H1 (cell line): ENCODE results near the gene HIVEP3.

Source experiments
- CBX8 ChIP-seq: fragments of 300-800, 300-1000 bp; sonication (generic); IDR thresholded peaks from 2 replicates; pipeline ENCODE4 v1.7.1; 2016; ENCODE audit warnings: low read depth, low read length, borderline replicate concordance
- CEBPB ChIP-seq: IDR thresholded peaks from 2 replicates; pipeline ENCODE4 v1.6.1; 2012; ENCODE audit warnings: low read depth, low read length
- CTCF ChIP-seq, 3 experiments: IDR thresholded peaks; 1 replicate in 2 of 3; 2 replicates in 1 of 3; pipeline versions ENCODE4 v1.5.1 to v1.6.1; 2011; ENCODE audit warnings: low read length in 3 of 3, mild to moderate bottlenecking in 3 of 3, inconsistent platforms in 2 of 3, low read depth in 1 of 3, moderate library complexity in 1 of 3; ENCODE audit not compliant: insufficient read depth in 1 of 3; ENCODE audit errors: control extremely low read depth in 1 of 3
- EZH2 ChIP-seq: fragments of 200-600 bp; sonication (generic); IDR thresholded peaks from 2 replicates; pipeline ENCODE4 v1.7.1; 2012; ENCODE audit warnings: low read depth, mild to moderate bottlenecking, moderate library complexity, low read length, inconsistent platforms; ENCODE audit not compliant: severe bottlenecking
- HDAC6 ChIP-seq: IDR thresholded peaks from one replicate; pipeline ENCODE4 v1.7.1; 2012; ENCODE audit warnings: low read depth, mild to moderate bottlenecking, inconsistent platforms, low read length, moderate library complexity
- KDM1A ChIP-seq: fragments of 200-600, 300-600 bp; sonication (generic); IDR thresholded peaks from 2 replicates; pipeline ENCODE4 v1.7.1; 2016; ENCODE audit warnings: mild to moderate bottlenecking, low read length, borderline replicate concordance
- MAX ChIP-seq: IDR thresholded peaks from 2 replicates; pipeline ENCODE4 v1.6.1; 2012; ENCODE audit warnings: inconsistent platforms
- RAD21 ChIP-seq, 2 experiments: IDR thresholded peaks in 1 of 2; conservative IDR thresholded peaks in 1 of 2; 2 replicates each; pipeline ENCODE4 v1.6.1; 2011; ENCODE audit warnings: low read depth in 2 of 2, low read length in 2 of 2, improper control_type of control experiment in 1 of 2, inconsistent platforms in 1 of 2, mild to moderate bottlenecking in 1 of 2, moderate library complexity in 1 of 2
- RXRA ChIP-seq: IDR thresholded peaks from 2 replicates; pipeline ENCODE4 v1.6.1; 2011; ENCODE audit warnings: low read depth, mild to moderate bottlenecking, low read length, moderate library complexity; ENCODE audit not compliant: insufficient read depth

- TF ChIP-seq KDM1A: no peak
- no peak for TF ChIP-seq CBX8
- TF ChIP-seq CTCF (IDR thresholded peaks at IDR 0.05; ENCODE audit: control extremely low read depth in 1 of 3, insufficient read depth in 1 of 3, low read depth in 1 of 3, low read length in 3 of 3): no peak
- no peak for TF ChIP-seq HDAC6
- TF ChIP-seq CEBPB: no peak
- no peak for TF ChIP-seq RXRA
- TF ChIP-seq EZH2: no peak
- no peak for TF ChIP-seq MAX
- TF ChIP-seq RAD21 (IDR thresholded peaks at IDR 0.05 in 1 of 2, conservative IDR thresholded peaks at IDR 0.05 in 1 of 2; ENCODE audit: low read depth in 2 of 2, low read length in 2 of 2): no peak
Observed at GRCh38 chr1:41849211-41849759, 69.4 kb downstream of the HIVEP3 start.
